Neural cell (in vitro differentiated cells): ENCODE measurements around the gene TMEM232. TPM values are rescaled to one million over a fixed set of nuclear protein-coding genes. Genes with fewer than 3 reads are reported as not detected.

Experiments used
- H2AFZ ChIP-seq: fragments of 200-600, 300-800 bp; sonication (generic), shearing (Covaris generic); 2 replicates; pipeline ENCODE4 v1.6.0; 2014; ENCODE audit warnings: low read depth, mild to moderate bottlenecking, antibody characterized with exemption, low read length, moderate library complexity
- H3F3A ChIP-seq: fragments of 200-600 bp; shearing (Covaris generic); 2 replicates; pipeline ENCODE4 v1.6.1; 2016; ENCODE audit warnings: mild to moderate bottlenecking, moderate library complexity, mixed read lengths, antibody characterized with exemption, low read length; ENCODE audit not compliant: insufficient read depth, poor library complexity, severe bottlenecking
- H3K27ac ChIP-seq: fragments of 200-600, 300-800 bp; sonication (generic), shearing (Covaris generic); 2 replicates; pipeline ENCODE4 v1.5.1; 2014; ENCODE audit warnings: mild to moderate bottlenecking, low read length, moderate library complexity
- H3K27me3 ChIP-seq: fragments of 300-800, 200-600 bp; sonication (generic), shearing (Covaris generic); 2 replicates; pipeline ENCODE4 v1.6.0; 2014; ENCODE audit warnings: mild to moderate bottlenecking, low read depth, low read length, moderate library complexity; ENCODE audit not compliant: insufficient read depth
- H3K36me3 ChIP-seq: fragments of 300-800, 200-600 bp; sonication (generic), shearing (Covaris generic); 2 replicates; pipeline ENCODE4 v1.5.1; 2014; ENCODE audit warnings: mild to moderate bottlenecking, antibody characterized with exemption, low read length, moderate library complexity; ENCODE audit not compliant: insufficient read depth
- H3K4me2 ChIP-seq: fragments of 300-800, 200-600 bp; sonication (generic), shearing (Covaris generic); 2 replicates; pipeline ENCODE4 v1.6.0; 2014; ENCODE audit warnings: mild to moderate bottlenecking, low read length
- H3K4me3 ChIP-seq: fragments of 300-800, 200-600 bp; sonication (generic), shearing (Covaris generic); 2 replicates; pipeline ENCODE4 v1.5.1; 2014; ENCODE audit warnings: mild to moderate bottlenecking, low read length, moderate library complexity
- H3K79me2 ChIP-seq: fragments of 200-600 bp; shearing (Covaris generic); replicated peaks from 2 replicates; pipeline ENCODE4 v1.6.0; 2014; ENCODE audit warnings: mild to moderate bottlenecking, low read length, moderate library complexity; ENCODE audit not compliant: insufficient read depth
- H3K9ac ChIP-seq: fragments of 300-800, 200-600 bp; sonication (generic), shearing (Covaris generic); 2 replicates; pipeline ENCODE4 v1.6.1; 2016; ENCODE audit warnings: mild to moderate bottlenecking, low read length, mixed read lengths
- H3K9me2 ChIP-seq: fragments of 200-600 bp; shearing (Covaris generic); 2 replicates; pipeline ENCODE4 v1.6.1; 2016; ENCODE audit warnings: mild to moderate bottlenecking, low read length, mixed read lengths; ENCODE audit not compliant: insufficient read depth
- H3K9me3 ChIP-seq: fragments of 200-600, 300-800 bp; sonication (generic), shearing (Covaris generic); 2 replicates; pipeline ENCODE4 v1.6.1; 2016; ENCODE audit warnings: mild to moderate bottlenecking, mixed run types, low read length, moderate library complexity, mixed read lengths
- H4K20me1 ChIP-seq: fragments of 200-600 bp; shearing (Covaris generic); 2 replicates; pipeline ENCODE4 v1.6.1; 2016; ENCODE audit warnings: mild to moderate bottlenecking, mixed run types; ENCODE audit not compliant: insufficient read depth
- CTCF ChIP-seq: fragments of 450-650 bp; IDR thresholded peaks from 2 replicates; pipeline ENCODE4 v1.5.1; 2014; ENCODE audit warnings: antibody characterized with exemption, mild to moderate bottlenecking, moderate library complexity; ENCODE audit not compliant: poor library complexity, severe bottlenecking
- EP300 ChIP-seq: fragments of 450-650 bp; conservative IDR thresholded peaks from 2 replicates; pipeline ENCODE4 v1.6.1; 2014; ENCODE audit warnings: antibody characterized with exemption, mild to moderate bottlenecking, moderate library complexity; ENCODE audit not compliant: poor library complexity, severe bottlenecking
- EZH2 ChIP-seq: fragments of 200-600, 300-800 bp; shearing (Covaris generic), sonication (generic); IDR thresholded peaks from 2 replicates; pipeline ENCODE4 v1.6.1; 2014; ENCODE audit warnings: antibody characterized with exemption, low read length, borderline replicate concordance, mild to moderate bottlenecking; ENCODE audit not compliant: insufficient read depth, poor library complexity, severe bottlenecking
- MXI1 ChIP-seq: fragments of 450-650 bp; conservative IDR thresholded peaks from 2 replicates; pipeline ENCODE4 v1.6.1; 2014; ENCODE audit warnings: antibody characterized with exemption, mild to moderate bottlenecking; ENCODE audit not compliant: poor library complexity, severe bottlenecking
- POLR2AphosphoS5 ChIP-seq: IDR thresholded peaks from 2 replicates; pipeline ENCODE4 v1.6.1; 2012
- RAD21 ChIP-seq: fragments of 450-650 bp; conservative IDR thresholded peaks from 2 replicates; pipeline ENCODE4 v1.6.1; 2014; ENCODE audit warnings: antibody characterized with exemption, mild to moderate bottlenecking, moderate library complexity
- REST ChIP-seq: IDR thresholded peaks from 2 replicates; pipeline ENCODE4 v1.6.1; 2012; ENCODE audit warnings: borderline replicate concordance
- SMC3 ChIP-seq: fragments of 450-650 bp; conservative IDR thresholded peaks from 2 replicates; pipeline ENCODE4 v1.6.1; 2014; ENCODE audit warnings: antibody characterized with exemption, mild to moderate bottlenecking, moderate library complexity; ENCODE audit not compliant: poor library complexity
- TAF1 ChIP-seq: IDR thresholded peaks from 2 replicates; pipeline ENCODE4 v1.6.1; 2012; ENCODE audit warnings: low read depth
- polyA plus RNA-seq: library from polyadenylated mRNA; depleted of rRNA; stranded (reverse); fragments of >200 nt; gene quantifications from 2 replicates; pipeline ENCODE4 v1.2.3, GENCODE V29; 2014

TMEM232 gene
- polyA plus RNA-seq, 1 donor from 2014 or later: 7.4 TPM

DNA sequence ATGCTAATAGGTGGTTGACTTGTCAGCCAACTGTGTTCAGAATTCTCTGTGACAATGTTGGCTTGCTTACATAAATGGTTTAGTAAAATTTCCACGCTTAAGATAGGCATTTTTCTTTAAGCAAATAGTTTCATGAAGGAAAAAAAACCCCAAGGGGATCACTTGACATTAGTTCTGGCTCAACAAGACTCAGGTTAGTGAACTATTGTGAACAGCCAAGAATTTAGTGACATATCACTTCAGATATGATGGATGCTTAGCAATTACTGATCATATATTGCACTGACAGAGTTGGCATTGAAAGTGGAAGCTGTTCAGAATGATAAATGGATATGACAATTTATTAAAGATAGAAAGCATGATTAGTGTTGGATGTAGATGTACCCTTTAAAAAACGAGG, 218.5 kb downstream of the TMEM232 start:
- Histone ChIP-seq H4K20me1 (no peaks in the 10 kb centered on the region), H3K9me2 (no peaks in the 10 kb centered on the region), H3K9ac (no peak overlapping the region), H3F3A (peaks cover 3% of the 10 kb centered on the region), H3K4me3 (no peak overlapping the region), H3K27me3 (peaks cover 31% of the 10 kb centered on the region), H3K27ac (no peak overlapping the region), H3K4me2 (no peak overlapping the region), H3K79me2 (no peaks in the 10 kb centered on the region), H3K9me3 (no peaks in the 10 kb centered on the region), H2AFZ (no peak overlapping the region), H3K36me3 (no peaks in the 10 kb centered on the region)
- TF ChIP-seq CTCF: no peak
- TF ChIP-seq RAD21: peak; percentile 12
- TF ChIP-seq POLR2AphosphoS5: peak; percentile 99
- no peak for TF ChIP-seq SMC3
- TF ChIP-seq REST: peak; percentile 84
- TF ChIP-seq EP300: peak; percentile 99

DNA sequence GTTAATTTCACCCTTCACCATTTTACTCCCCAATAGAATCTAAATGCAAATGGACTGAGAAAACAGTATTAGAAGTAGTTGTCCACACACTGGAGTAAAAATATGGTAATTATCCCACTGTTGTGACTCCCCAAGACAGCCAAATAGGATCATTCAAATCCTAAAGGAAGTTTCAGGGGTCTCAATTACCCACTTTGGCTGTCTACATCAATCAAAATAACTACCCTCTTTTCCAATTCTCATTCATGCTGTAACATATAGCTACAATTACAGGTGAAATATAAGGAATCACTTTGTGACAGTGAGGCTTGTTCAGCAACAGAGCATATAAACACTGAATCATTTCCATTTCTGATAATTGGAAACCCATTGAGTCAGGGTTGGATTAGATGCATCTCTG, 220.1 kb downstream of the TMEM232 start:
- Histone ChIP-seq H3K4me2 (no peak overlapping the region), H3K79me2 (no peaks in the 10 kb centered on the region), H4K20me1 (no peaks in the 10 kb centered on the region), H3K9ac (no peak overlapping the region), H3K4me3 (no peak overlapping the region), H3K27me3 (peaks cover 37% of the 10 kb centered on the region), H3K27ac (no peak overlapping the region), H2AFZ (no peak overlapping the region), H3K9me3 (no peaks in the 10 kb centered on the region), H3K9me2 (no peaks in the 10 kb centered on the region), H3F3A (peaks cover 3% of the 10 kb centered on the region), H3K36me3 (no peaks in the 10 kb centered on the region)
- TF ChIP-seq POLR2AphosphoS5 (peak; percentile 95), REST (peak; percentile 58), EP300 (peak; percentile 91), CTCF (no peak), EZH2 (no peak), MXI1 (no peak), SMC3 (no peak), TAF1 (no peak), RAD21 (no peak)
